Esophagus muscularis mucosa (tissue), 3 donors: ENCODE measurements around the gene IFI27L2.

Source experiments
- CTCF ChIP-seq, 3 experiments: fragments of 200-600 bp in 2 of 3; fragments of 450-650 bp in 1 of 3; sonication (generic) in 2 of 3; IDR thresholded peaks; one replicate each; pipeline ENCODE4 v1.5.1; 2017 to 2019; ENCODE audit warnings: antibody characterized with exemption in 3 of 3, mild to moderate bottlenecking in 2 of 3, moderate library complexity in 1 of 3
- EP300 ChIP-seq: sonication (generic); formaldehyde crosslinking; IDR thresholded peaks from one replicate; pipeline ENCODE4 v1.6.1; 2017; ENCODE audit warnings: antibody characterized with exemption

- TF ChIP-seq CTCF (IDR thresholded peaks at IDR 0.05) (no peak), EP300 (no peak)
Observed at GRCh38 chr14:94138251-94138650, 8.8 kb upstream of the IFI27L2 start.
